SK-N-SH treated with all-trans-retinoic acid at 6 μM for 48 hours (cell line): ENCODE measurements around the gene CA7.

Experiments used
- ATAC-seq: fragments of 200-7000 bp; cut with Tn5 transposase; 3 replicates; pipeline ENCODE4 v1.9.1; 2020; ENCODE audit warnings: mild to moderate bottlenecking, moderate library complexity
- ARNTL ChIP-seq: fragments of 450-650 bp; formaldehyde crosslinking; IDR thresholded peaks from 2 replicates; pipeline ENCODE4 v1.5.0; 2020; ENCODE audit warnings: low read depth, mild to moderate bottlenecking, moderate library complexity, borderline replicate concordance
- BACH2 ChIP-seq: fragments of 250-450 bp; sonication (Bioruptor Pico); IDR thresholded peaks from 2 replicates; pipeline ENCODE4 v1.9.0; 2021; ENCODE audit warnings: mild to moderate bottlenecking, borderline replicate concordance
- CREB5 ChIP-seq: fragments of 250-450 bp; sonication (Bioruptor Pico); IDR thresholded peaks from 2 replicates; pipeline ENCODE4 v1.5.1; 2020; ENCODE audit warnings: low read depth, mild to moderate bottlenecking, moderate library complexity
- CSDC2 ChIP-seq: fragments of 250-450 bp; sonication (Bioruptor Pico); IDR thresholded peaks from 2 replicates; pipeline ENCODE4 v1.5.0; 2020; ENCODE audit warnings: mild to moderate bottlenecking, moderate library complexity
- CSRNP3 ChIP-seq: fragments of 250-450 bp; sonication (Bioruptor Pico); IDR thresholded peaks from 2 replicates; pipeline ENCODE4 v1.5.1; 2021; ENCODE audit warnings: mild to moderate bottlenecking, moderate library complexity
- ESRRG ChIP-seq: fragments of 250-450 bp; sonication (Bioruptor Pico); IDR thresholded peaks from 2 replicates; pipeline ENCODE4 v1.6.1; 2021; ENCODE audit warnings: mild to moderate bottlenecking
- ISL1 ChIP-seq: fragments of 250-450 bp; sonication (Bioruptor Pico); IDR thresholded peaks from 2 replicates; pipeline ENCODE4 v2.1.2; 2022; ENCODE audit warnings: mild to moderate bottlenecking, moderate library complexity
- OSR1 ChIP-seq: fragments of 250-450 bp; sonication (Bioruptor Pico); IDR thresholded peaks from 2 replicates; pipeline ENCODE4 v1.8.0; 2022; ENCODE audit warnings: moderate library complexity, mild to moderate bottlenecking, inconsistent platforms
- PATZ1 ChIP-seq: fragments of 250-450 bp; sonication (Bioruptor Pico); IDR thresholded peaks from 2 replicates; pipeline ENCODE4 v1.8.0; 2020; ENCODE audit warnings: mild to moderate bottlenecking, moderate library complexity, borderline replicate concordance
- POU6F1 ChIP-seq: fragments of 250-450 bp; sonication (Bioruptor Pico); IDR thresholded peaks from 2 replicates; pipeline ENCODE4 v1.8.0; 2021; ENCODE audit warnings: low read depth, mild to moderate bottlenecking, moderate library complexity, borderline replicate concordance
- RARB ChIP-seq: fragments of 250-450 bp; sonication (Bioruptor Pico); IDR thresholded peaks from 2 replicates; pipeline ENCODE4 v1.8.0; 2021; ENCODE audit warnings: mild to moderate bottlenecking, moderate library complexity
- SNAI2 ChIP-seq: fragments of 250-450 bp; sonication (Bioruptor Pico); IDR thresholded peaks from 2 replicates; pipeline ENCODE4 v1.5.0; 2020; ENCODE audit warnings: mild to moderate bottlenecking, moderate library complexity
- TCF4 ChIP-seq: fragments of 250-450 bp; sonication (Bioruptor Pico); IDR thresholded peaks from 2 replicates; pipeline ENCODE4 v1.8.0; 2021; ENCODE audit warnings: mild to moderate bottlenecking, moderate library complexity, borderline replicate concordance
- TOX ChIP-seq: fragments of 250-450 bp; sonication (Bioruptor Pico); IDR thresholded peaks from 2 replicates; pipeline ENCODE4 v1.8.0; 2021; ENCODE audit warnings: mild to moderate bottlenecking, moderate library complexity, borderline replicate concordance
- TSHZ2 ChIP-seq: fragments of 250-450 bp; sonication (Bioruptor Pico); IDR thresholded peaks from 2 replicates; pipeline ENCODE4 v1.5.0; 2020; ENCODE audit warnings: mild to moderate bottlenecking, moderate library complexity
- ZC3H10 ChIP-seq: fragments of 250-450 bp; sonication (Bioruptor Pico); IDR thresholded peaks from 2 replicates; pipeline ENCODE4 v1.5.1; 2021; ENCODE audit warnings: mild to moderate bottlenecking, moderate library complexity
- ZFP3 ChIP-seq: fragments of 250-450 bp; sonication (Bioruptor Pico); IDR thresholded peaks from 2 replicates; pipeline ENCODE4 v1.5.0; 2020; ENCODE audit warnings: mild to moderate bottlenecking, moderate library complexity
- ZFP30 ChIP-seq: fragments of 450-650 bp; formaldehyde crosslinking; IDR thresholded peaks from 2 replicates; pipeline ENCODE4 v1.5.0; 2022; ENCODE audit warnings: mild to moderate bottlenecking, moderate library complexity
- ZNF565 ChIP-seq: fragments of 450-650 bp; formaldehyde crosslinking; conservative IDR thresholded peaks from 2 replicates; pipeline ENCODE4 v1.5.0; 2020; ENCODE audit warnings: low read depth, mild to moderate bottlenecking, moderate library complexity
- ZNF70 ChIP-seq: fragments of 450-650 bp; formaldehyde crosslinking; IDR thresholded peaks from 2 replicates; pipeline ENCODE4 v1.5.0; 2020; ENCODE audit warnings: mild to moderate bottlenecking, moderate library complexity
- ZNF8 ChIP-seq: fragments of 450-650 bp; formaldehyde crosslinking; IDR thresholded peaks from 2 replicates; pipeline ENCODE4 v1.5.0; 2020; ENCODE audit warnings: mild to moderate bottlenecking, moderate library complexity

The CA7 gene

GRCh38 chr16:66898207-66898606 is 54.0 kb downstream of the CA7 start:
- peak; percentile 14; the same call in 1 of the 3 replicates for ATAC-seq
- no peak for TF ChIP-seq SNAI2 (CRISPR knock-in tag)
- TF ChIP-seq ZNF8, result no peak
- no peak for TF ChIP-seq POU6F1 (CRISPR knock-in tag)
- TF ChIP-seq ZNF565 (CRISPR knock-in tag), result no peak
- TF ChIP-seq CSRNP3 (CRISPR knock-in tag), result no peak
- TF ChIP-seq CREB5 (CRISPR knock-in tag), result no peak
- no peak for TF ChIP-seq RARB (CRISPR knock-in tag)
- TF ChIP-seq TOX, result no peak
- TF ChIP-seq ARNTL (CRISPR knock-in tag), result no peak
- TF ChIP-seq ZC3H10, result no peak
- TF ChIP-seq PATZ1 (CRISPR knock-in tag), result no peak
- no peak for TF ChIP-seq ESRRG (CRISPR knock-in tag)

- TF ChIP-seq CSRNP3 (CRISPR knock-in tag) (no peak), OSR1 (CRISPR knock-in tag) (no peak), TSHZ2 (CRISPR knock-in tag) (no peak)
- no peak for ATAC-seq
These were observed 54.7 kb downstream of the CA7 start for GRCh38 chr16:66898933-66899309.

- TF ChIP-seq RARB (CRISPR knock-in tag) (no peak), SNAI2 (CRISPR knock-in tag) (no peak), TOX (no peak), CSRNP3 (CRISPR knock-in tag) (no peak), OSR1 (CRISPR knock-in tag) (no peak), BACH2 (CRISPR knock-in tag) (no peak), ARNTL (CRISPR knock-in tag) (no peak), ZFP3 (CRISPR knock-in tag) (no peak), TCF4 (CRISPR knock-in tag) (no peak), CSDC2 (CRISPR knock-in tag) (no peak), ZFP30 (CRISPR knock-in tag) (no peak), ISL1 (no peak), ZNF70 (CRISPR knock-in tag) (no peak), ESRRG (CRISPR knock-in tag) (no peak)
- ATAC-seq, result peak; percentile 3; the same call in 2 of the 3 replicates
These were observed 55.2 kb downstream of the CA7 start for GRCh38 chr16:66899310-66899944.
